HCT116 (cell line): Measurements from ENCODE around the gene POLG. TPM values are rescaled to one million over a fixed set of nuclear protein-coding genes. Genes with fewer than 3 reads are reported as not detected.

Source experiments
- ATAC-seq: fragments of 200-7000 bp; cut with Tn5 transposase; 2 replicates; pipeline ENCODE4 v1.9.1; 2020; ENCODE audit warnings: mild to moderate bottlenecking, moderate library complexity
- BruUV-seq: library from RNA; stranded (reverse); fragments of 400-500 nt; replicated peaks from 2 replicates; lab custom pipeline; 2021; lab: Mats Ljungman, UMichigan
- CTCF ChIA-PET: fragments of 300-600 bp; sonication (Branson Sonifier 250); formaldehyde crosslinking; loops from one replicate; lab custom pipeline; 2021; ENCODE audit warnings: antibody characterized with exemption; lab: Charles Lee
- POLR2A ChIA-PET: fragments of 300-600, 350-600 bp; sonication (Branson Sonifier 250); formaldehyde crosslinking; loops from one replicate; lab custom pipeline; 2021; ENCODE audit warnings: antibody characterized with exemption; lab: Charles Lee
- RAD21 ChIA-PET, 2 experiments: fragments of 300-600 bp; sonication (Branson Sonifier 250); formaldehyde crosslinking; loops; one replicate each; lab custom pipeline; 2023; ENCODE audit warnings: low total read pairs in 2 of 2; ENCODE audit not compliant: uncharacterized antibody in 2 of 2, unreplicated experiment in 2 of 2, low non-redundant PET in 1 of 2; lab: Charles Lee
- DNase-seq: peaks from one replicate; pipeline ENCODE4 v3.0.0-alpha.2; 2010; ENCODE audit warnings: low read depth, low spot score
- H2AFZ ChIP-seq: fragments of 200-600 bp; shearing (Covaris generic), sonication (generic); 2 replicates; pipeline ENCODE4 v1.6.1; 2017; ENCODE audit warnings: low read depth, mixed run types, mixed read lengths, antibody characterized with exemption, low read length; ENCODE audit not compliant: poor library complexity, severe bottlenecking
- H3K27ac ChIP-seq: 2 replicates; pipeline ENCODE4 v1.5.1; 2012; ENCODE audit warnings: low read depth, low read length
- H3K27me3 ChIP-seq: fragments of 200-600 bp; sonication (generic); 2 replicates; pipeline ENCODE4 v1.6.1; 2016; ENCODE audit warnings: mixed run types, low read length, mixed read lengths; ENCODE audit not compliant: insufficient read depth
- H3K36me3 ChIP-seq, 2 experiments: fragments of 200-500 bp in 1 of 2; fragments of 200-600 bp in 1 of 2; sonication (Bioruptor generic) in 1 of 2; sonication (generic) in 1 of 2; 2 replicates each; pipeline versions ENCODE4 v1.5.1 to v1.6.1; 2014 to 2016; ENCODE audit warnings: low read length in 2 of 2, inconsistent platforms in 1 of 2, mixed read lengths in 1 of 2, mixed run types in 1 of 2; ENCODE audit not compliant: insufficient read depth in 2 of 2, control insufficient read depth in 1 of 2
- H3K4me1 ChIP-seq, 2 experiments: fragments of 200-600 bp in 1 of 2; sonication (generic) in 1 of 2; 2 replicates each; pipeline versions ENCODE4 v1.5.1 to v1.6.1; 2012 to 2017; ENCODE audit warnings: low read length in 2 of 2, inconsistent platforms in 1 of 2, mild to moderate bottlenecking in 1 of 2, mixed read lengths in 1 of 2, mixed run types in 1 of 2, moderate library complexity in 1 of 2; ENCODE audit not compliant: insufficient read depth in 2 of 2, control insufficient read depth in 1 of 2
- H3K4me2 ChIP-seq: fragments of 200-600 bp; sonication (generic); 2 replicates; pipeline ENCODE4 v1.6.1; 2017; ENCODE audit warnings: mixed run types, low read length, mixed read lengths
- H3K4me3 ChIP-seq, 2 experiments: fragments of 200-600 bp in 1 of 2; sonication (generic) in 1 of 2; replicated peaks in 1 of 2; 2 replicates each; pipeline ENCODE4 v1.5.1; 2011 to 2016; ENCODE audit warnings: low read length in 2 of 2, control low read depth in 1 of 2, low read depth in 1 of 2, mild to moderate bottlenecking in 1 of 2, mixed read lengths in 1 of 2, mixed run types in 1 of 2
- H3K79me2 ChIP-seq: fragments of 200-600 bp; sonication (generic); 2 replicates; pipeline ENCODE4 v1.6.1; 2017; ENCODE audit warnings: mild to moderate bottlenecking, mixed run types, low read length, moderate library complexity, mixed read lengths; ENCODE audit not compliant: insufficient read depth
- H3K9ac ChIP-seq: fragments of 200-600 bp; sonication (generic); 2 replicates; pipeline ENCODE4 v1.6.1; 2016; ENCODE audit warnings: low read length, mixed read lengths
- H3K9me2 ChIP-seq: fragments of 200-600 bp; sonication (generic), shearing (Covaris generic); 2 replicates; pipeline ENCODE4 v1.6.1; 2017; ENCODE audit warnings: mixed run types, mild to moderate bottlenecking, moderate library complexity; ENCODE audit not compliant: insufficient read depth
- H3K9me3 ChIP-seq, 2 experiments: fragments of 200-500 bp in 1 of 2; fragments of 200-600 bp in 1 of 2; sonication (Bioruptor generic) in 1 of 2; sonication (generic) in 1 of 2; 2 replicates each; pipeline ENCODE4 v1.6.1; 2014 to 2017; ENCODE audit warnings: low read length in 2 of 2, mixed read lengths in 2 of 2, inconsistent platforms in 1 of 2, low read depth in 1 of 2, mild to moderate bottlenecking in 1 of 2, mixed run types in 1 of 2, moderate library complexity in 1 of 2; ENCODE audit not compliant: control insufficient read depth in 1 of 2, insufficient read depth in 1 of 2
- H4K20me1 ChIP-seq: fragments of 200-600 bp; sonication (generic), shearing (Covaris generic); 2 replicates; pipeline ENCODE4 v1.6.1; 2017; ENCODE audit warnings: mixed run types, mild to moderate bottlenecking, moderate library complexity; ENCODE audit not compliant: insufficient read depth
- CBX3 ChIP-seq: IDR thresholded peaks from 2 replicates; pipeline ENCODE4 v1.6.1; 2012; ENCODE audit warnings: low read depth
- CEBPB ChIP-seq: IDR thresholded peaks from 2 replicates; pipeline ENCODE4 v1.6.1; 2012; ENCODE audit warnings: low read depth
- EGR1 ChIP-seq: IDR thresholded peaks from 2 replicates; pipeline ENCODE4 v1.6.1; 2012; ENCODE audit warnings: low read depth
- ELF1 ChIP-seq: IDR thresholded peaks from 2 replicates; pipeline ENCODE4 v1.6.1; 2012; ENCODE audit warnings: low read depth, borderline replicate concordance
- EZH2 ChIP-seq: fragments of 200-600 bp; sonication (generic); IDR thresholded peaks from 2 replicates; pipeline ENCODE4 v1.6.1; 2017; ENCODE audit warnings: antibody characterized with exemption, mixed run types
- EZH2phosphoT487 ChIP-seq: fragments of 200-600 bp; IDR thresholded peaks from 2 replicates; pipeline ENCODE4 v1.6.1; 2018; ENCODE audit warnings: antibody characterized with exemption, borderline replicate concordance
- FOSL1 ChIP-seq: IDR thresholded peaks from 2 replicates; pipeline ENCODE4 v1.6.1; 2012; ENCODE audit warnings: low read depth
- POLR2A ChIP-seq: IDR thresholded peaks from 2 replicates; pipeline ENCODE4 v1.7.0; 2011; ENCODE audit warnings: borderline replicate concordance; ENCODE audit not compliant: insufficient read depth, insufficient read length; ENCODE audit errors: extremely low read depth
- POLR2AphosphoS5 ChIP-seq: IDR thresholded peaks from 2 replicates; pipeline ENCODE4 v1.6.1; 2011; ENCODE audit warnings: mild to moderate bottlenecking, low read depth, low read length, moderate library complexity
- RAD21 ChIP-seq: IDR thresholded peaks from 2 replicates; pipeline ENCODE4 v1.6.1; 2012; ENCODE audit warnings: low read depth, mild to moderate bottlenecking
- SP1 ChIP-seq: IDR thresholded peaks from 2 replicates; pipeline ENCODE4 v1.6.1; 2012; ENCODE audit warnings: low read depth
- SRF ChIP-seq: IDR thresholded peaks from 2 replicates; pipeline ENCODE4 v1.6.1; 2012; ENCODE audit warnings: low read depth
- TCF7L2 ChIP-seq: IDR thresholded peaks from 2 replicates; pipeline ENCODE4 v1.7.0; 2011; ENCODE audit warnings: borderline replicate concordance, inconsistent platforms; ENCODE audit not compliant: insufficient read depth, insufficient read length; ENCODE audit errors: extremely low read depth
- YY1 ChIP-seq: IDR thresholded peaks from 2 replicates; pipeline ENCODE4 v1.6.1; 2011; ENCODE audit warnings: low read length, low read depth, moderate library complexity, mild to moderate bottlenecking; ENCODE audit not compliant: insufficient replicate concordance; ENCODE audit errors: extremely low read depth
- ZFX ChIP-seq: fragments of 450-650 bp; IDR thresholded peaks from 2 replicates; pipeline ENCODE4 v1.6.1; 2017
- intact Hi-C: fragments of 100-400 bp; cut with micrococcal nuclease; formaldehyde crosslinking; loops from 2 replicates; pipeline ENCODE4 v1.10.0; 2022
- total RNA-seq: library from RNA; stranded (reverse); gene quantifications from one replicate; pipeline ENCODE4 v1.2.1, GENCODE V29; 2021; ENCODE audit not compliant: unreplicated experiment
- TF ChIP-seq, protein P1 (sequence below), 3 experiments: fragments of 200-600 bp in 1 of 3; sonication (generic) in 1 of 3; IDR thresholded peaks in 2 of 3; conservative IDR thresholded peaks in 1 of 3; 2 replicates each; pipeline ENCODE4 v1.5.1; 2012 to 2017; ENCODE audit warnings: low read depth in 2 of 3, low read length in 2 of 3, antibody characterized with exemption in 1 of 3, borderline replicate concordance in 1 of 3, control low read depth in 1 of 3, mild to moderate bottlenecking in 1 of 3, mixed read lengths in 1 of 3, mixed run types in 1 of 3, moderate library complexity in 1 of 3; ENCODE audit not compliant: insufficient read depth in 1 of 3
- TF ChIP-seq, protein P2 (sequence below): IDR thresholded peaks from 2 replicates; pipeline ENCODE4 v1.6.1; 2012
- TF ChIP-seq, protein P3 (sequence below): IDR thresholded peaks from 2 replicates; pipeline ENCODE4 v1.6.1; 2012; ENCODE audit warnings: low read depth
- TF ChIP-seq, protein P4 (sequence below): IDR thresholded peaks from 2 replicates; pipeline ENCODE4 v1.6.1; 2011; ENCODE audit warnings: mild to moderate bottlenecking, low read length, moderate library complexity; ENCODE audit not compliant: insufficient replicate concordance; ENCODE audit errors: extremely low read depth
- TF ChIP-seq, protein P5 (sequence below): IDR thresholded peaks from 2 replicates; pipeline ENCODE4 v1.6.1; 2012

Gene POLG
- total RNA-seq, 1 experiment from 2014 or later, result 72.7 TPM

DNA sequence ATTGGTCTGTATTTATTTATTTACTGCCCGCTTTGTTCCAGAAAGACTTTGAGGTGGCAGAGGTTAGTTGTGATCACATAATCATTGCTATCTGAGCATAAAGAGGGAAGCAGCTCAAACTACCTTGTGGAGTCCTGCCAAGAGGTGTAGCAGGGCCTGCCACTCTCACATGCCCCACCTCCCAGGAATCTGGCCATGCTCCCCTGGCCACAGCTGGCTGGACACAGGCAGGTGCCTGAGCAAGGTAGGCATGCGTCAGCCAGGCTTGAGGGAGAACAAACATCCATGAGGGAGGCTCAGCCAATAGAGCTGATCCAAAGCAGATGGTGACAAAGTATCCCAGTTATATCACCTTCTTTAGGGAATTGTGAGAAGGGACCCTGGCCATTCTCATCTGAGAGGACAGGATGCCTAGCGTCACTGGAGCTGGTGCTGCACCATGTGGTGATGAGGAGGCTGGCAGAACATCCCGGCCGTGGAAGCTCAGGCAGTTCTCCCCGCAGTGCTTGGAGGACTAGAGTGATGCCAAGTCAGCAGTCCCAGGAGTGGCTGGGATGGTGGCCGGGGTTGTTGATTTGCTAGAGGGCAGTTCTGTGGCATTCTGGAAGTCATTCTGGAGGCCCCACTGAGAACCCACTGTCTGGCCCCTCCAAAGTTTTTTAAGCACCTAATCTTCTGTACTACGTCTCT is 6.8 kb upstream of the POLG start:
- H3K9ac ChIP-seq, result no peak overlapping the region
- H3K27me3 ChIP-seq, result no peaks in the 10 kb centered on the region
- H4K20me1 ChIP-seq, result no peaks in the 10 kb centered on the region
- no TSS peak for BruUV-seq
- H3K79me2 ChIP-seq, result no peaks in the 10 kb centered on the region
- H3K9me3 ChIP-seq, result no peaks in the 10 kb centered on the region
- ChIA-PET RAD21 (no interaction called here), POLR2A (no interaction called here), CTCF (no interaction called here)
- no peak overlapping the region for H3K4me3 ChIP-seq
- ATAC-seq (no peak), DNase-seq (no peak)
- TF ChIP-seq SRF, result no peak
- TF ChIP-seq CBX3, result no peak
- no peak for TF ChIP-seq FOSL1
- no peak for TF ChIP-seq SP1
- no peak for TF ChIP-seq POLR2A
- no peak for TF ChIP-seq POLR2AphosphoS5
- TF ChIP-seq, protein P1, sequence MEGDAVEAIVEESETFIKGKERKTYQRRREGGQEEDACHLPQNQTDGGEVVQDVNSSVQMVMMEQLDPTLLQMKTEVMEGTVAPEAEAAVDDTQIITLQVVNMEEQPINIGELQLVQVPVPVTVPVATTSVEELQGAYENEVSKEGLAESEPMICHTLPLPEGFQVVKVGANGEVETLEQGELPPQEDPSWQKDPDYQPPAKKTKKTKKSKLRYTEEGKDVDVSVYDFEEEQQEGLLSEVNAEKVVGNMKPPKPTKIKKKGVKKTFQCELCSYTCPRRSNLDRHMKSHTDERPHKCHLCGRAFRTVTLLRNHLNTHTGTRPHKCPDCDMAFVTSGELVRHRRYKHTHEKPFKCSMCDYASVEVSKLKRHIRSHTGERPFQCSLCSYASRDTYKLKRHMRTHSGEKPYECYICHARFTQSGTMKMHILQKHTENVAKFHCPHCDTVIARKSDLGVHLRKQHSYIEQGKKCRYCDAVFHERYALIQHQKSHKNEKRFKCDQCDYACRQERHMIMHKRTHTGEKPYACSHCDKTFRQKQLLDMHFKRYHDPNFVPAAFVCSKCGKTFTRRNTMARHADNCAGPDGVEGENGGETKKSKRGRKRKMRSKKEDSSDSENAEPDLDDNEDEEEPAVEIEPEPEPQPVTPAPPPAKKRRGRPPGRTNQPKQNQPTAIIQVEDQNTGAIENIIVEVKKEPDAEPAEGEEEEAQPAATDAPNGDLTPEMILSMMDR (IDR thresholded peaks at IDR 0.05 in 2 of 3, conservative IDR thresholded peaks at IDR 0.05 in 1 of 3; ENCODE audit: borderline replicate concordance in 1 of 3, insufficient read depth in 1 of 3, low read depth in 2 of 3, low read length in 2 of 3), result no peak
- no peak for TF ChIP-seq EGR1
- TF ChIP-seq, protein P2, sequence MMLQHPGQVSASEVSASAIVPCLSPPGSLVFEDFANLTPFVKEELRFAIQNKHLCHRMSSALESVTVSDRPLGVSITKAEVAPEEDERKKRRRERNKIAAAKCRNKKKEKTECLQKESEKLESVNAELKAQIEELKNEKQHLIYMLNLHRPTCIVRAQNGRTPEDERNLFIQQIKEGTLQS, result no peak
- no peak for TF ChIP-seq TCF7L2
- no peak for TF ChIP-seq YY1
- no peak for TF ChIP-seq EZH2phosphoT487
- TF ChIP-seq, protein P3, sequence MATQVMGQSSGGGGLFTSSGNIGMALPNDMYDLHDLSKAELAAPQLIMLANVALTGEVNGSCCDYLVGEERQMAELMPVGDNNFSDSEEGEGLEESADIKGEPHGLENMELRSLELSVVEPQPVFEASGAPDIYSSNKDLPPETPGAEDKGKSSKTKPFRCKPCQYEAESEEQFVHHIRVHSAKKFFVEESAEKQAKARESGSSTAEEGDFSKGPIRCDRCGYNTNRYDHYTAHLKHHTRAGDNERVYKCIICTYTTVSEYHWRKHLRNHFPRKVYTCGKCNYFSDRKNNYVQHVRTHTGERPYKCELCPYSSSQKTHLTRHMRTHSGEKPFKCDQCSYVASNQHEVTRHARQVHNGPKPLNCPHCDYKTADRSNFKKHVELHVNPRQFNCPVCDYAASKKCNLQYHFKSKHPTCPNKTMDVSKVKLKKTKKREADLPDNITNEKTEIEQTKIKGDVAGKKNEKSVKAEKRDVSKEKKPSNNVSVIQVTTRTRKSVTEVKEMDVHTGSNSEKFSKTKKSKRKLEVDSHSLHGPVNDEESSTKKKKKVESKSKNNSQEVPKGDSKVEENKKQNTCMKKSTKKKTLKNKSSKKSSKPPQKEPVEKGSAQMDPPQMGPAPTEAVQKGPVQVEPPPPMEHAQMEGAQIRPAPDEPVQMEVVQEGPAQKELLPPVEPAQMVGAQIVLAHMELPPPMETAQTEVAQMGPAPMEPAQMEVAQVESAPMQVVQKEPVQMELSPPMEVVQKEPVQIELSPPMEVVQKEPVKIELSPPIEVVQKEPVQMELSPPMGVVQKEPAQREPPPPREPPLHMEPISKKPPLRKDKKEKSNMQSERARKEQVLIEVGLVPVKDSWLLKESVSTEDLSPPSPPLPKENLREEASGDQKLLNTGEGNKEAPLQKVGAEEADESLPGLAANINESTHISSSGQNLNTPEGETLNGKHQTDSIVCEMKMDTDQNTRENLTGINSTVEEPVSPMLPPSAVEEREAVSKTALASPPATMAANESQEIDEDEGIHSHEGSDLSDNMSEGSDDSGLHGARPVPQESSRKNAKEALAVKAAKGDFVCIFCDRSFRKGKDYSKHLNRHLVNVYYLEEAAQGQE, result no peak
- no peak for TF ChIP-seq RAD21
- no peak for TF ChIP-seq CEBPB
- TF ChIP-seq, protein P4, sequence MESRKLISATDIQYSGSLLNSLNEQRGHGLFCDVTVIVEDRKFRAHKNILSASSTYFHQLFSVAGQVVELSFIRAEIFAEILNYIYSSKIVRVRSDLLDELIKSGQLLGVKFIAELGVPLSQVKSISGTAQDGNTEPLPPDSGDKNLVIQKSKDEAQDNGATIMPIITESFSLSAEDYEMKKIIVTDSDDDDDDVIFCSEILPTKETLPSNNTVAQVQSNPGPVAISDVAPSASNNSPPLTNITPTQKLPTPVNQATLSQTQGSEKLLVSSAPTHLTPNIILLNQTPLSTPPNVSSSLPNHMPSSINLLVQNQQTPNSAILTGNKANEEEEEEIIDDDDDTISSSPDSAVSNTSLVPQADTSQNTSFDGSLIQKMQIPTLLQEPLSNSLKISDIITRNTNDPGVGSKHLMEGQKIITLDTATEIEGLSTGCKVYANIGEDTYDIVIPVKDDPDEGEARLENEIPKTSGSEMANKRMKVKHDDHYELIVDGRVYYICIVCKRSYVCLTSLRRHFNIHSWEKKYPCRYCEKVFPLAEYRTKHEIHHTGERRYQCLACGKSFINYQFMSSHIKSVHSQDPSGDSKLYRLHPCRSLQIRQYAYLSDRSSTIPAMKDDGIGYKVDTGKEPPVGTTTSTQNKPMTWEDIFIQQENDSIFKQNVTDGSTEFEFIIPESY, result no peak
- no peak for TF ChIP-seq ZFX
- no peak for TF ChIP-seq ELF1
- TF ChIP-seq, protein P5, sequence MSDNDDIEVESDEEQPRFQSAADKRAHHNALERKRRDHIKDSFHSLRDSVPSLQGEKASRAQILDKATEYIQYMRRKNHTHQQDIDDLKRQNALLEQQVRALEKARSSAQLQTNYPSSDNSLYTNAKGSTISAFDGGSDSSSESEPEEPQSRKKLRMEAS, result no peak
- TF ChIP-seq EZH2, result no peak
- intact Hi-C loops, result no loop called here
- no peaks in the 10 kb centered on the region for H3K36me3 ChIP-seq
- H3K27ac ChIP-seq, result no peak overlapping the region
- H3K9me2 ChIP-seq, result no peaks in the 10 kb centered on the region
- no peak overlapping the region for H3K4me2 ChIP-seq
- H3K4me1 ChIP-seq, result no peaks in the 10 kb centered on the region
- H2AFZ ChIP-seq, result no peak overlapping the region
